Measurements from ENCODE around the gene ZNF500.

- no peak for TF ChIP-seq SP1 (IDR thresholded peaks at IDR 0.05)
- no peak for TF ChIP-seq SUZ12 (IDR thresholded peaks at IDR 0.05)
- no peak for TF ChIP-seq ARNT (IDR thresholded peaks at IDR 0.05)
- TF ChIP-seq ELF4 (IDR thresholded peaks at IDR 0.05) = no peak
- TF ChIP-seq FOXM1 (IDR thresholded peaks at IDR 0.05; ENCODE audit: borderline replicate concordance) = no peak
- no peak for TF ChIP-seq PKNOX1 (IDR thresholded peaks at IDR 0.05)
Measured at GRCh38 chr16:4698321-4699045, 68.5 kb downstream of the ZNF500 start.
